IPS-18a (cell line): ENCODE results near the gene CABP7.

Experiments
- H3K27ac ChIP-seq: one replicate; pipeline ENCODE4 v1.5.1; 2013; ENCODE audit warnings: low read length
- H3K27me3 ChIP-seq: one replicate; pipeline ENCODE4 v1.6.1; 2013; ENCODE audit warnings: mild to moderate bottlenecking, low read length; ENCODE audit not compliant: control insufficient read depth, insufficient read depth
- H3K36me3 ChIP-seq: one replicate; pipeline ENCODE4 v1.6.1; 2013; ENCODE audit warnings: low read depth, low read length; ENCODE audit not compliant: control insufficient read depth
- H3K4me1 ChIP-seq: one replicate; pipeline ENCODE4 v1.6.1; 2013; ENCODE audit warnings: low read depth, low read length; ENCODE audit not compliant: control insufficient read depth
- H3K4me3 ChIP-seq: one replicate; pipeline ENCODE4 v1.5.1; 2013; ENCODE audit warnings: low read length
- H3K9ac ChIP-seq: one replicate; pipeline ENCODE4 v1.6.1; 2013; ENCODE audit warnings: mild to moderate bottlenecking, low read length, moderate library complexity
- H3K9me3 ChIP-seq: one replicate; pipeline ENCODE4 v1.6.1; 2013; ENCODE audit warnings: low read depth, low read length; ENCODE audit not compliant: control insufficient read depth

Gene CABP7

GRCh38 chr22:29703569-29704195 lies 16.1 kb upstream of the CABP7 start:
- H3K4me3 ChIP-seq: peak overlapping the region; percentile 43

GRCh38 chr22:29704528-29705285 lies 15.1 kb upstream of the CABP7 start:
- Histone ChIP-seq H3K27ac (no peak overlapping the region), H3K9me3 (no peaks in the 10 kb centered on the region), H3K9ac (no peak overlapping the region), H3K4me3 (no peak overlapping the region), H3K36me3 (no peaks in the 10 kb centered on the region), H3K27me3 (peaks cover 63% of the 10 kb centered on the region), H3K4me1 (peaks cover 49% of the 10 kb centered on the region)

More at GRCh38 chr22:29703569-29704195, 16.1 kb upstream of the CABP7 start:
- H3K9me3 ChIP-seq: no peaks in the 10 kb centered on the region
- peaks cover 64% of the 10 kb centered on the region for H3K27me3 ChIP-seq
- H3K4me1 ChIP-seq: peaks cover 49% of the 10 kb centered on the region
- no peaks in the 10 kb centered on the region for H3K36me3 ChIP-seq
- H3K27ac ChIP-seq: no peak overlapping the region
- H3K9ac ChIP-seq: no peak overlapping the region

- Histone ChIP-seq H3K4me1 (peaks cover 45% of the 10 kb centered on the region), H3K36me3 (no peaks in the 10 kb centered on the region), H3K9me3 (no peaks in the 10 kb centered on the region), H3K27ac (no peak overlapping the region), H3K4me3 (no peak overlapping the region), H3K9ac (no peak overlapping the region), H3K27me3 (peaks cover 53% of the 10 kb centered on the region)
Observed at GRCh38 chr22:29705651-29706050, 14.2 kb upstream of the CABP7 start.

GRCh38 chr22:29706486-29706885 lies 13.3 kb upstream of the CABP7 start:
- peaks cover 37% of the 10 kb centered on the region for H3K4me1 ChIP-seq
- H3K36me3 ChIP-seq: no peaks in the 10 kb centered on the region
- peaks cover 46% of the 10 kb centered on the region for H3K27me3 ChIP-seq
- no peak overlapping the region for H3K27ac ChIP-seq
- H3K9me3 ChIP-seq: no peaks in the 10 kb centered on the region
- H3K4me3 ChIP-seq: no peak overlapping the region
- no peak overlapping the region for H3K9ac ChIP-seq

- Histone ChIP-seq H3K27ac (no peak overlapping the region), H3K27me3 (peaks cover 41% of the 10 kb centered on the region), H3K4me3 (no peak overlapping the region), H3K9me3 (no peaks in the 10 kb centered on the region), H3K4me1 (peaks cover 31% of the 10 kb centered on the region), H3K9ac (no peak overlapping the region), H3K36me3 (no peaks in the 10 kb centered on the region)
Observed at GRCh38 chr22:29707010-29707409, 12.8 kb upstream of the CABP7 start.

GRCh38 chr22:29707471-29707870 lies 12.3 kb upstream of the CABP7 start:
- H3K36me3 ChIP-seq: no peaks in the 10 kb centered on the region
- H3K27me3 ChIP-seq: peaks cover 36% of the 10 kb centered on the region
- H3K9me3 ChIP-seq: no peaks in the 10 kb centered on the region
- H3K27ac ChIP-seq: no peak overlapping the region
- no peak overlapping the region for H3K9ac ChIP-seq
- no peak overlapping the region for H3K4me3 ChIP-seq
- peaks cover 27% of the 10 kb centered on the region for H3K4me1 ChIP-seq

- Histone ChIP-seq H3K36me3 (no peaks in the 10 kb centered on the region), H3K4me1 (peaks cover 6% of the 10 kb centered on the region), H3K9me3 (no peaks in the 10 kb centered on the region), H3K27me3 (peaks cover 12% of the 10 kb centered on the region), H3K27ac (no peak overlapping the region), H3K4me3 (no peak overlapping the region), H3K9ac (no peak overlapping the region)
Observed at GRCh38 chr22:29710193-29710592, 9.6 kb upstream of the CABP7 start.

- H3K9ac ChIP-seq: no peak overlapping the region
- H3K4me3 ChIP-seq: no peak overlapping the region
- H3K9me3 ChIP-seq: no peaks in the 10 kb centered on the region
- H3K4me1 ChIP-seq: no peaks in the 10 kb centered on the region
- no peaks in the 10 kb centered on the region for H3K36me3 ChIP-seq
- H3K27ac ChIP-seq: no peak overlapping the region
- H3K27me3 ChIP-seq: peaks cover 4% of the 10 kb centered on the region
Observed at GRCh38 chr22:29710922-29711593, 8.7 kb upstream of the CABP7 start.

GRCh38 chr22:29712119-29712518 lies 7.7 kb upstream of the CABP7 start:
- Histone ChIP-seq H3K4me1 (no peaks in the 10 kb centered on the region), H3K9ac (no peak overlapping the region), H3K9me3 (no peaks in the 10 kb centered on the region), H3K27ac (no peak overlapping the region), H3K4me3 (no peak overlapping the region), H3K36me3 (no peaks in the 10 kb centered on the region), H3K27me3 (peaks cover 3% of the 10 kb centered on the region)

GRCh38 chr22:29713156-29713727 lies 6.6 kb upstream of the CABP7 start:
- Histone ChIP-seq H3K36me3 (no peaks in the 10 kb centered on the region), H3K27ac (no peak overlapping the region), H3K4me1 (no peaks in the 10 kb centered on the region), H3K9ac (no peak overlapping the region), H3K4me3 (no peak overlapping the region), H3K9me3 (no peaks in the 10 kb centered on the region), H3K27me3 (peaks cover 14% of the 10 kb centered on the region)

GRCh38 chr22:29715240-29715639 lies 4.6 kb upstream of the CABP7 start:
- Histone ChIP-seq H3K9ac (no peak overlapping the region), H3K4me1 (no peaks in the 10 kb centered on the region), H3K27ac (no peak overlapping the region), H3K9me3 (no peaks in the 10 kb centered on the region), H3K27me3 (peaks cover 29% of the 10 kb centered on the region), H3K4me3 (no peak overlapping the region), H3K36me3 (no peaks in the 10 kb centered on the region)
